Measurements from ENCODE around the gene GPA33.
"Not testable (repeated sequence)": the region's sequence is repeated elsewhere in the genome, so short reads cannot be mapped to it uniquely, and the experiment has no call there.

Gene GPA33

GRCh38 chr1:167056529-167057231 lies 33.5 kb downstream of the GPA33 start:
- DNase-seq (ENCODE audit: low spot score): no peak

- DNase-seq (ENCODE audit: low spot score): peak; percentile 42
Measured at GRCh38 chr1:167054946-167055630, 35.1 kb downstream of the GPA33 start.

- DNase-seq (ENCODE audit: low spot score): peak; percentile 33
Measured at GRCh38 chr1:167054531-167054930, 35.6 kb downstream of the GPA33 start.

GRCh38 chr1:167052389-167052788 lies 37.8 kb downstream of the GPA33 start:
- peak; percentile 38 for DNase-seq (ENCODE audit: low spot score)

- DNase-seq (ENCODE audit: low spot score): no peak
Measured at GRCh38 chr1:167051907-167052306, 38.3 kb downstream of the GPA33 start.

DNA sequence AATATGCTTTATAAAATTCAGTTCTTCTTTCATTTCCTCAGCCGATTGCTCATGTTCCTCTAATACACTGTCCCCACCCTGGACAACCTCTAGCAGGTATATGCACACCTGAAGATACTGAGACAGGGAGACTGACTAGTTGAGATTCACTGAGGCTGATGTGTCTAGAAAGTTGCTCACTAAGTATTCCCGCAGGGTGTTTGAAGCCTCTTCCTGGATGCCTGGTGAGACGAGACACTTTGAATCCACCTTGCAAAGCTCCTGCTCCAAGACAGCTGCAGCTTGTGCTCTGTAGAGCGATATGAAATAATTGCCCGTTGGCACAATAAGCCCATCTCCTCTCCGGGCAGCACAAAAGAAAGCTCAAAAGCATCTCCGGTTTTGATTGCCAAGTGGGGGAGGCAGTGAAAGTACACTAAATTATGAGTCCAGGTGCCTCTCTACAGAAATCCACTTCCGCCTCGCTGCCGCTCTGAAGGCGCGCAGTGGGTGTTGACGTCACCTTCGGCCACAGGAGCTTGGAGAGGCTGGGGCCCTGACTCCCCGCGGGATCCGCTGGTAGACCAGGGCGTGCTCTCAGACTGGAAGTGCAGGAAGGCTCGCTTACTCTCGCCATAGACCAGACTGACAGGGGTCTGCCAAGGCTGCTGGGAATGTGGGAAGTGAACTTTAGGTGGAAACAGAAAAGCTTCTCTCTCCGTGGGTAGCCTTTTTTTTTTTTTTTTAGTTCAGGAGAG lies 46.3 kb downstream of the GPA33 start:
- peak; percentile 88 for DNase-seq (ENCODE audit: low spot score)

DNA sequence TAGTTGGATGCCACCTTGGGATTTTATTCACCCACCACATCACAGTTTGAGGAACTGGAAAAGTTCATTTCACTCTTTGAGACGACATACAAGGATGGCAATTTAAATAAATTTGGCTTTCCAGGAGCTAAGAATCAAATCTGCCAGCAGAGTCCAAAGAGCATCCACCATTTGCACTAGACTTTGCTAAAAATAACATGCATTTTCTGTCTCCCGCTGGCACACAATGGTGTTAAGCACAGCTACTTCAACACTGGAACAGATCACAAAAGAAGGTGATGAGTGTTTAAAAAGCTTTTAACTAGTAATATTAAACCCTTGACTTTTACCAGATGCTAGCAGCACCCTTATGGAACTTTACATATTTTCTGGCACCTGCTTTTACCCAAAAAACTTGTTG lies 56.5 kb downstream of the GPA33 start:
- DNase-seq (ENCODE audit: low spot score): no peak

DNA sequence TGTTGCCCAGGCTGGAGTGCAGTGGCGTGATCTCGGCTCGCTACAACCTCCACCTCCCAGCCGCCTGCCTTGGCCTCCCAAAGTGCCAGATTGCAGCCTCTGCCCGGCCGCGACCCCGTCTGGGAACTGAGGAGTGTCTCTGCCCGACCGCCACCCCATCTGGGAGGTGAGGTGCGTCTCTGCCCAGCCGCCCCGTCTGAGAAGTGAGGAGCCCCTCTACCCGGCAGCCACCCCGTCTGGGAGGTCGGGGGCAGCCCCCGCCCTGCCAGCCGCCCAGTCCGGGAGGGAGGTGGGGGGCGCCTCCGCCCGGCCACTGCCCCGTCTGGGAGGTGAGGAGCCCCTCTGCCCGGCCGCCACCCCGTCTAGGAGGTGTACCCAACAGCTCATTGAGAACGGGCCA lies 60.6 kb downstream of the GPA33 start:
- DNase-seq (ENCODE audit: low spot score): not testable (repeated sequence)

- peak; percentile 52 for DNase-seq (ENCODE audit: low spot score)
Measured at GRCh38 chr1:167022384-167022783, 67.8 kb downstream of the GPA33 start.

DNA sequence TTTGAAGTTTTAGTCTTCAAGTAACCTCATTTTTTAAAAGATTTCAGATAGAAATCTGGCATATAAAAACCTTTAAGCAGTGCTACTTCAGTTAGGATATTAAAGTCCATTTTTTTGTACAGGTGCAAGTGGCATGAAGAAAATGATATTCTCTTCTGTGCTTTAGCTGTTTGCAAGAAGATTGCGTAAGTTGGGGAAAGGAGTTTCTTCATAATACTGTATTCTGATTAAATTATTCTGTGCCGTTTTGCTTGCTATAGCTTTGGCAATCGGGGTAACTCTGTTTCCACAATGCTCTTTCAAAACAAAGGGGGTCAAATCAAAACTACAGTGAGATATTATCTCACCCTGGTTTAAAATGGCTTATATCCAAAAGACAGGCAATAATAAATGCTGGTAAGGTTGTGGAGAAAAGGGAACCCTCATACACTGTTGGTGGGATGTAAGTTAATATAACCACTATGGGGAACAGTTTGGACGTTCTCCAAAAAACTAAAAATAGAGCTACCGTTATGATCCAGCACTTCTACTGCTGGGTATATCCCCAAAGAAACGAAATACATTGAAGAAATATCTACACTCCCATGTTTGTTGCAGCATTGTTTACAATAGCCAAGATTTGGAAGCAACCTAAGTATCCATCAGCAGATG lies 74.0 kb downstream of the GPA33 start:
- no peak for DNase-seq (ENCODE audit: low spot score)

- no peak for DNase-seq (ENCODE audit: low spot score)
Measured at GRCh38 chr1:167013108-167013929, 76.9 kb downstream of the GPA33 start.

DNA sequence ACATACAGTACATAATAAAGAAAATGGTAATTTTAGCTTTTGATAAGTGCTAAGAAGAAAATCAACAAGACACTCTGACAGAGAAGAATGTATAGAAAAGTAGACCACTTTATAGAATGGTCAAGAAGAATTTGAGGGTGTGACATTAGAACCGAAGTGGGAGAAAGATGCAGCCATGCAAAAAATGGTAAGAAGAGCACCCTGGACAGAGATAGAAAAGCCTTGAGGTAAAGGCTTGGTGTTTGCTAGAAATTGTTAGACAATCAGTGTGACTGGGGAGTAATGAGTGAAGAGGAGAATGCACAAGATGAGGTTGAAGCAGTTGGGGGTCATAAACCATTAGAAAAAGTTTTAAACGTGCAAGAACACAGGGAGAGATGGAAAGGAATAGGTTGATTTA lies 77.6 kb downstream of the GPA33 start:
- no peak for DNase-seq (ENCODE audit: low spot score)

GRCh38 chr1:167011560-167012191 lies 78.5 kb downstream of the GPA33 start:
- DNase-seq (ENCODE audit: low spot score): no peak

DNA sequence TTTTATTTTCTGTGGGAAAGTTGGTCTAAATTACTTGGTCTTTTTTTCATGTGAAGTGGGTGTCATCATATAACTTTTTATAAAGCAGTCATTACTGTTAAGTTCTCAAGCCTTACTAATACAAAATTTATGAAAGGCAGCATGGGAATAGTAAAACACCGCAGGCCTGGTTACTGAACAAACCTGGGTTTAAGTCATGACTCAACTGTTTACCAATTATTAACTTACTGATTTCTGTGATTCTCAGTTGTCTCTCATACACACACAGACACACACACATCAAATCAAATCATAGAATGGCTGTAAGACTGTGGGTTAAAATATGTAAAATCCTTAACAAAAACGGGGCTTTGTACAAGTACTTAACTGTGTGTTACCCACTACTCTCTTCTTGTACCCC lies 86.5 kb downstream of the GPA33 start:
- peak; percentile 80 for DNase-seq (ENCODE audit: low spot score)
